Measurements from ENCODE around the gene YPEL2. TPM values are rescaled to one million over a fixed set of nuclear protein-coding genes. Genes with fewer than 3 reads are reported as not detected.

The YPEL2 gene
- total RNA-seq, 2 donors from 2014 or later = 17.2 to 25.7 TPM

GRCh38 chr17:59427996-59428395, 96.5 kb downstream of the YPEL2 start:
- no peak for DNase-seq
- H3K9ac ChIP-seq (ENCODE audit: low read depth in 2 of 2, low read length in 2 of 2) = no peak overlapping the region
- no peaks in the 10 kb centered on the region for H3K36me3 ChIP-seq
- H3K9me3 ChIP-seq = no peaks in the 10 kb centered on the region
- TF ChIP-seq CTCF (IDR thresholded peaks at IDR 0.05) = no peak
- peak overlapping the region; percentile 28 for H3K27ac ChIP-seq
- intact Hi-C loops (cut with DNase I) = no loop called here
- H3K27me3 ChIP-seq = no peaks in the 10 kb centered on the region
- H3K4me3 ChIP-seq = no peak overlapping the region
- H3K4me1 ChIP-seq = no peaks in the 10 kb centered on the region

- no peak for DNase-seq
- Histone ChIP-seq H3K9me3 (no peaks in the 10 kb centered on the region), H3K36me3 (no peaks in the 10 kb centered on the region), H3K27ac (no peak overlapping the region), H3K27me3 (no peaks in the 10 kb centered on the region), H3K4me1 (no peaks in the 10 kb centered on the region), H3K9ac (ENCODE audit: low read depth in 2 of 2, low read length in 2 of 2) (no peak overlapping the region), H3K4me3 (no peak overlapping the region)
- intact Hi-C loops (cut with DNase I) = no loop called here
- TF ChIP-seq CTCF (IDR thresholded peaks at IDR 0.05) = no peak
These were observed 97.5 kb downstream of the YPEL2 start for GRCh38 chr17:59428916-59429485.

GRCh38 chr17:59431601-59432000, 100.1 kb downstream of the YPEL2 start:
- intact Hi-C loops (cut with DNase I) = loop anchor here (5.0 kb wide), 1 partner anchor 64 kb away; no protein-coding TSS in a partner anchor

GRCh38 chr17:59432657-59433056, 101.2 kb downstream of the YPEL2 start:
- H3K9ac ChIP-seq (ENCODE audit: low read depth in 2 of 2, low read length in 2 of 2) = no peak overlapping the region
- intact Hi-C loops (cut with DNase I) = loop anchor here (5.0 kb wide), 1 partner anchor 65 kb away; no protein-coding TSS in a partner anchor
- H3K4me3 ChIP-seq = no peak overlapping the region
- H3K27me3 ChIP-seq = no peaks in the 10 kb centered on the region
- H3K36me3 ChIP-seq = no peaks in the 10 kb centered on the region
- DNase-seq = no peak
- H3K9me3 ChIP-seq = no peaks in the 10 kb centered on the region
- H3K4me1 ChIP-seq = no peaks in the 10 kb centered on the region
- no peak for TF ChIP-seq CTCF (IDR thresholded peaks at IDR 0.05)
- H3K27ac ChIP-seq = no peak overlapping the region

More at GRCh38 chr17:59431601-59432000, 100.1 kb downstream of the YPEL2 start:
- H3K27me3 ChIP-seq = no peaks in the 10 kb centered on the region
- H3K4me3 ChIP-seq = no peak overlapping the region
- no peaks in the 10 kb centered on the region for H3K9me3 ChIP-seq
- H3K27ac ChIP-seq = no peak overlapping the region
- no peak for DNase-seq
- H3K4me1 ChIP-seq = no peaks in the 10 kb centered on the region
- H3K9ac ChIP-seq (ENCODE audit: low read depth in 2 of 2, low read length in 2 of 2) = no peak overlapping the region
- TF ChIP-seq CTCF (IDR thresholded peaks at IDR 0.05) = no peak
- no peaks in the 10 kb centered on the region for H3K36me3 ChIP-seq

GRCh38 chr17:59433586-59433985, 102.1 kb downstream of the YPEL2 start:
- TF ChIP-seq CTCF (IDR thresholded peaks at IDR 0.05) = no peak
- no peak overlapping the region for H3K4me3 ChIP-seq
- H3K27me3 ChIP-seq = no peaks in the 10 kb centered on the region
- H3K9me3 ChIP-seq = no peaks in the 10 kb centered on the region
- no peaks in the 10 kb centered on the region for H3K36me3 ChIP-seq
- H3K9ac ChIP-seq (ENCODE audit: low read depth in 2 of 2, low read length in 2 of 2) = no peak overlapping the region
- intact Hi-C loops (cut with DNase I) = loop anchor here (5.0 kb wide), 1 partner anchor 66 kb away; no protein-coding TSS in a partner anchor
- no peak for DNase-seq
- no peak overlapping the region for H3K27ac ChIP-seq
- no peaks in the 10 kb centered on the region for H3K4me1 ChIP-seq

Data from colonic mucosa (tissue), 4 donors.